LNCAP (cell line): ENCODE results near the gene ZCCHC10.

Experiments used
- CTCF ChIP-seq: fragments of 450-650 bp; IDR thresholded peaks from 2 replicates; pipeline ENCODE4 v1.5.1; 2017; ENCODE audit warnings: mild to moderate bottlenecking

Gene ZCCHC10

DNA sequence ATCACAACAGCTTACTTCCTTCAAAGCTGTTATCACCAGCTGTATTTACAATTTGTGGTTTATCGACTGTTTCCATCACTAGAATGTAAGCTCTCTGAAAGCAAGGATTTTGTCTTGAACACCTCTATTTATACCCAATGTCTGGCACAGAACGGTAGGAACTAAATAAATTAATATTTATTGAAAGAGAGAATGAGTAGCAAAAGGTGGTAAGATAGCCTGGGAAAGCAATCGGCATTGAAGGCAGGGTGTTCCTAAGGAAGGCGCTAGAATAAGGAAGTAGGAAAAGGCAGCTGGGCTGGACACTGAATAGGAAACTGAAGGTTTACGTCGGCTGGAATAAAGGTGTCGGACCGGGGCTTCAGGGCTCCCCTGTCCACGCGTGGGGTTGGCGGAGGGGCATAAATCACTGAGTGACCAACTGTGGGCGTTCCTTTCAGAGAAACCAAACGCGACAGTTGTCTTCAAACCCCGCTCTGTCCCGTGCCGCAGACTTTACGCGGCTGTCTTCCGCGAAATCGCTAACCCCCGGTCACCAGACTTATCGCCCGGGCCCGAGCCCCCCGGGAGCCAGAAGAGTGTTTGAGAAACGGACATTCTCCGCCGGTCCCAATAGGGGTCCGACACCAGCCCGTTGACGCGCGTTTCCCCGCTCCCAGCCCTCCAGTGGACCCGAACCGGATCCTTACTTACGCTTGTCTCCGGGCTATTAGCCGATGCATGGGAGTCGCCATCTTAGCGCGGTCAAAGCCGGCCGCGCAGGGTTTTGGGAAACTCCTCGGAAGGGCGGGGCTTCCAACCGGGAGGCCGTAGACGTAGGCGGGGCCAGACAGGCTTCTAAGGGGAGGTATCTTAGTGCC is at the start of gene ZCCHC10:
TSS of gene ZCCHC10 (minus strand) at position 746 of the 860 bp plus-strand sequence. CDS start at position 734, 12 bp downstream.
- no peak for TF ChIP-seq CTCF

DNA sequence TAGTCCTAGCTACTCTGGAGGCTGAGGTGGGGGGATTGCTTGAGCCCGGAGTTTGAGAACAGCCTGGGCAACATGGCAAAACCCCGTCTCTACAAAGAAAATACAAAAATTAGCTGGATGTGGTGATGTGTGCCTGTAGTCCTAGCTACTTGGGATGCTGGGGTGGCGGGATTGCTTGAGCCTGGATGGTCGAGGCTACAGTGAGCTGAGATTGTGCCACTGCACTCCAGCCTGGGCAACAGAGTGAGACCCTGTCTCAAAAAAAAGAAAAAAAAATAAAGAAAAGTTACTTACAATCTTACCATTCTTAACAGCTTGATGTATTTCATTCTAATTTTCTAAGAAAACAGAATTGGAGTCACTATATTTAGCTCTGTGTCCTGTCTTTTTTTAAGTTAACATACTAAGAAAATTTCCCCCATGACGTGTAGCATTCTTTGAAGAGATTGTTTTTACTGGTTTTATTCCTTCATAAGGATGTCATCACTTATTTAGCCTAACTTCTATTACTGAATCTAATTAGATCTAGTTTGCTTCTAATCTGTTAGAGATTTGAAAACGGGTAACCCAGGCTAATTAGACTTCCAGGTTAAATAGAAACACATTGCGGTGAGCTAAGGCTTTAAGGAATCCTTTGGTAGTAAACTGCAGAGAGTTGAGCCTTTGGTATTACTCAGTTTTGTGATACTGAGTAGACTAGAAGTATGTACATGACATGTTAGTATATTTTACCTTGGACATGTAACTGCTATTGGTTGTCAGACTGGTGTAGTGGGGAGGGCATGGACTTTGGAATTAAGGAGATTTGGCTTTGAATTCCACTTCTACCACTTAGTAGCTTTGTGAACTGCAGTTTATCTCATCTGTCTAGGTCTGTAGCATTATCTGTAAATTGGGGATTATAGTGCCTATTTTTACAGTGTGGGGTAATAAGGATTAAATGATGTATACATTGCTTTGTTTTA is 49.5 kb upstream of the ZCCHC10 start:
- TF ChIP-seq CTCF, result no peak

GRCh38 chr5:133072021-133072420 is 45.7 kb upstream of the ZCCHC10 start:
- TF ChIP-seq CTCF, result no peak

DNA sequence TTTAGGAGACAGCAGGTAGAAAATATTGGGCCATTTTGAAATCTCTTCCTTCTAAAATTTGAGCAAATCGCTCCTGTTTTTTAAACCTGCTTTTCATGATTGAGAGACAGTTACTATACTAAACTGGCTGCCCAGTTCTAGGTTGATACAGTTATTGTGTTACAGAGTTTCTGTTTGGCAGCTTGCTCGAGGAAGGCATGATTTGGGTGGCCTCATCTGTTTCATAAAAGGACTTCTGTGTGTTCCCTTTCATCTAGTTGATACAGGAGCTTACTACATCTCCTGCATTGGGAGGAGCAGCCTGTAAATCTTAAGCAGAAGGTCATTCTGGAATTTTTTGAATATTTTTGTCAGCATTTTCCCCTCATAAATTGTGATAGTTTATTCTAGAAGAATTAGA is 39.7 kb upstream of the ZCCHC10 start:
- no peak for TF ChIP-seq CTCF

GRCh38 chr5:133065471-133065870 is 39.1 kb upstream of the ZCCHC10 start:
- TF ChIP-seq CTCF, result no peak

DNA sequence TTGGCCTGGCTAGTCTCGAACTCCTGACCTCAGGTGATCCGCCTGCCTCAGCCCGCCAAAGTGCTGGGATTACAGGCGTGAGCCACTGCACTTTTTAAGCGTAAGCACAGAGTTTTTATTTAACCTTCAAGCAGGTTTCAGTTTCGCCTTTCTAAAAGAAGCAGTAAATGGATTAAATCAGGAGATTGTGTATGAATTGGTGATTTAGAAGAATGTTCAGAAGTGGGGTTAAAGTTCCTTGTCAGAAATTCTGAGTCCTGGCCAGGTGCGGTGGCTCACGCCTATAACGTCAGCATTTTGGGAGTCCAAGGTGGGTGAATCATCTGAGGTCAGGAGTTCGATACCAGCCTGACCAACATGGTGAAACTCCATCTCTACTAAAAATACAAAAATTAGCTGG is 37.6 kb upstream of the ZCCHC10 start:
- TF ChIP-seq CTCF, result no peak

DNA sequence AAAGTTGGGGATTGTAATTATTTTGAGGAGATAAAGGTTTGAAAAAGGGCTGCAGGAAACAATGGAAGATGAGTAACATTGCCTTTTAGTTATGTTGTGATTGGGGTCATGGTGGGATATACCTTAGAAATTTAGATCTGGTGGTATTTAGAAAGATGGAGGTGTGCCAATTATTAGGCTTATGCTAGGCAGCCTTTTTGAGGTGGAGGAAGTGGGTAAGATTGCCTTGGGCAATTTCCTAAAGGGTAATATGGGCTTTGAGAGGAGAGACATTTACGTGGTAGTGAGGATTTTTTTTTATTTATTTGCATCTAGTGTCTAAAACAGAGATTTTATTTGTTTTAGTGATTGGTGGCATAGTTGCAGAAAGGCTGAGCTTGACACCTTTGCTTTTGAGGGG is 35.9 kb upstream of the ZCCHC10 start:
- no peak for TF ChIP-seq CTCF
